Activated CD8-positive, alpha-beta memory T cell treated with anti-CD3 and anti-CD28 coated beads, Interleukin-2, amount 50 U/mL, for 24 hours (primary cell): Measurements from ENCODE around the gene ZNF616.

Source experiments
- DNase-seq: peaks from one replicate; pipeline ENCODE4 v3.0.0-alpha.2; 2020; ENCODE audit errors: extremely low read depth

The ZNF616 gene

GRCh38 chr19:52139252-52140031 lies at the start of gene ZNF616:
TSS of gene ZNF616 (minus strand) at chr19:52139938. CDS start at chr19:52130512, 9,426 bp downstream.
- peak; percentile 44 for DNase-seq

DNA sequence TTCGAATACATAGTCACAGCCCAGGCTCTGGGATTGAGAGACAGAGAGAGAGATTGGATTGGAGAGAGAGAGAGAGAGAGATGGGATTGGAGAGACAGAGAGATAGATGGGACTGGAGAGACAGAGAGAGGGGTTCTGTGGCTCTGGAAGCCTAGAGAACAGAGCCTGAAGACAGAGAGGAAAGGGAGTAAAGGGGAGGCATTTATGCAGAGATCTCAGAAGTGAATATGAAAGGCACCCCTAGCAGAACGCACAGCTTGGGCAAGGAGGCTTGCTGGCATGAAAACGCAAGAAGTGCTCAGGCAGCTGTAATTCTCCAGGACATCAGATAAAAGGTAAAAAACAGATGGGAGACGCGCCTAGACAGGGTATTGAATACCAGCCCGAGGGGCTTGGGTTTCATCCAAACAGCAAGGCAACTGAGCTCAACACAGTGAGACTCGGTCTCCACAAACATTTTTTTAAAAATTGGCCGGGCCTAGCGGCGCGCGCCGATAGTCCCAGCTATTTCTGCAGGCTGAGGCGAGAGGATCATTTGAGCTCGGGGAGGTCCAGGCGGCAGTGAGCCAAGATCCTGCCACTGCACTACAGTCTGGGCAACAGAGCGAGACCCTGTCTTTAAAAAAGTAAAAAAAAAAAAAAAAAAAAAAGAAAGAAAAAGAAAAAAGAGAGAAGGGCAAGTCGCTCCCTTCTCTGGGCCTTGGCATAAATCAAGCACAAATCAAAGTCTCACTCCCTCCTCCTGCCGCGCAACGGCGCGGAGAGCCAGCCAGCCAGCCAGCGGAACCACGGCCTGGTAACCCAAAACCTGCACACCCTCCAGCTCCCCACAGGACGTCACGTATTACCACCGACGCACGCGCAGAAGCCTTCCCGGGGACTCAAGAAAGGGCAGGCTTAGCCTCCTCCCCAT lies 49.3 kb upstream of the ZNF616 start:
- no peak for DNase-seq

GRCh38 chr19:52187407-52187806 lies 47.7 kb upstream of the ZNF616 start:
- DNase-seq: no peak

DNA sequence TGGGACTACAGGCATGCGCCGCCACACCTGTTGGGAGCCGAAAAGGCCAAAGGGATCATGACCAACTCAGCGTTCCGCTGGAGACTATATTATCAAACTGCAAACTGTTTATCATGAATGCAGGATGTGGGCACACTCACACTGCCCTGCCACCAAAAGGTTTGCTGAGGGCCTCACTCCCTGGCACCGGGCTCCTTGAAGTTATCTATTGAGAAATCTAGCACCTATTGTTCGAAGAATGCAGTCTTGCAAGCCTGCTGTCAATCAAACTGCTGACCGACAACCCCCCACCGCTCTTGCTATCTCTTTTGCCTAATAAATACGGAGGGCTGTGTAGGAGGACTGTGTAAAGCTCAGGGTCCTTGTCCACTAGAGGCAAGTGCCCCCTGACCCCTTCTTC lies 36.8 kb upstream of the ZNF616 start:
- DNase-seq: no peak

- no peak for DNase-seq
These were observed 32.6 kb upstream of the ZNF616 start for GRCh38 chr19:52172347-52172746.

GRCh38 chr19:52171321-52172169 lies 31.8 kb upstream of the ZNF616 start, which contains the start of gene ZNF836:
TSS of gene ZNF836 (minus strand) at chr19:52171621. CDS start at chr19:52168072, 3,549 bp downstream.
- peak; percentile 69 for DNase-seq

DNA sequence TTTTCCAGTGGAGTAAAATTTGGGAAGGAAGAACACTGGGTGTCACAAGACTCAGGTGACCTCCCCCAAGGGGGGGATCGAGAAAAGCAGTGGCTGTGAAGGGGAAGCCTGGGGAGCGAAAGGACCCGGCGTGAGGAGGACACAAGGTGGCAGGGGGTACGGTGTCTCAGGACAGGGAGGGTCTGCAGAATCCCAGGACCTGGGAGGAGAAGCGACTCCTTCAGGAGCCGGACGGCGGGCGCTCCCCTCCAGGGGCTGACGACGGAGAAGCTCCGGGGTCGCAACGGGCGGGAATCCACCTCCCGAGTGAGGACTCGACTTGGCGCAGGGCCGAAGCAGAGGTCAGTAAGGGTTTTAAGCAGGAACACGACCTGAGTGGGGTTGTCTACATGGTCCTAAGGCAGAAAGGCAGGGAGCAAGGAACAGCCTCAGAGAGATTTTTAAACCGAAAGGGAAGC lies 31.2 kb upstream of the ZNF616 start:
- DNase-seq: no peak

DNA sequence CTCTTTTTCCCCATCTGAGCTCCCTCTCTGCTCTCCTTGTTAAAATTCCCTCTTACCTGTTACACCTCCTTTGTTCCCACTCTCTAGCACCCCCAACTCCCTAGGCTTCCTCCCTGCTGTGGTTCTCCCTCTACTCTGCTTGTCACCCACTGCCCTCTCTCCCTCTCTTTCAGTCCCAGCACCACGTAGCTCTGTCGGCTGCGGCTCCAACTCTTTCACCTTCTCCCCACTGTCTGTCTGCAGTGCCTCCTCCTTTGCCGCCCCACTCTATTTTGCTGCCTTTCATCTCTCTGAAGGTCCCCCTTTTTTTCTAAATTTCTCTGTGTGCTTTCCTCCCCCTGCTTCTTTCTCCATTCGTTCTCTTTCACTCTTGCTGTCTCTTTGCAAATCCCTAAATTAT lies 30.6 kb upstream of the ZNF616 start:
- DNase-seq: no peak

DNA sequence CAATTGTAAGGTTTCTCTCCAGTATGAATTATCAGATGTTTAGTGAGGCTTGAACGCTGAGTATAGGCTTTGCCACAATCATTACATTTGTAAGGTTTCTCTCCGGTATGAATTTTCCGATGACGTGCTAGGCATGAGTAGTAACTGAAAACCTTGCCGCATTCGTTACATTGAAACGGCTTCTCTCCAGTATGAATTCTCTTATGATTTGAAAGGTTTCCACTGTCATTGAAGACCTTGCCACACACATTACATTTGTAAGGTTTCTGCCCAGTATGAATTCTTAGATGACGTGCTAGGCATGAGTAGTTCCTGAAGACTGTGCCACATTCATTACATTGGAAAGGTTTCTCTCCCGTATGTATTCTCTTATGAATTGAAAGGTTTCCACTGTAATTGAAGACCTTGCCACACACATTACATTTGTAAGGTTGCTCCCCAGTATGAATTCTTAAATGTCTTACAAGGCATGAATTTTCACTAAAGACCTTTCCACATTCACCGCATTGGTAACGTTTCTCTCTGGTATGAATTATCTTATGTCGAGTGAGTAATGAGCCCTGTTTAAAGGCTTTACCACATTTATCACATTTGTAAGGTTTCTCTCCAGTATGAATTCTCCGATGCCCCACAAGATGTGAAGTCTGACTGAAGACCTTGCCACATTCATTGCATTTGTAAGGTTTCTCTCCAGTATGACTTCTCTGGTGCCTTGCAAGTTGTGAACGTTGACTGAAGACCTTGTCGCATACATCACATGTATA lies 16.0 kb upstream of the ZNF616 start:
- no peak for DNase-seq

DNA sequence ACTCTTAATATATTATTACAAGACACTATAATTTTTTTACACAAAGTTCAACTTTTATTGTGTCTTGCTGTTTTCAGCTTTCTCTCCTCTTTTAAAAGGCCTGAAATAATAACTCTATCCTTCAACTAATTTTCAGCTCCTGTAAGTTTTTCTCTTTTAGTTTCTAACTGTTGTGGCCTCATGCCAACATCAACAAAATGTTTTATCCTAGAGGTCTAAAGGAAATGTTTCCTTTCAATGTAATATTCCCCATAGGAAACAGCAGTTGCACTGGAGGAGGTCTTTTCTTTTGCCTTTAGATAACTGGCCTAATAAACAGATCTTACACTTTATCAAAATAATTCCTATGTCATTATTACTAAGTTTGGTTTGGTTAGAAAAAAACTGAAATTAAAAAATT lies 8.5 kb upstream of the ZNF616 start:
- DNase-seq: no peak

- DNase-seq: no peak
These were observed 2.4 kb upstream of the ZNF616 start for GRCh38 chr19:52142001-52142595.

GRCh38 chr19:52141203-52141602 lies 1.5 kb upstream of the ZNF616 start:
- no peak for DNase-seq

DNA sequence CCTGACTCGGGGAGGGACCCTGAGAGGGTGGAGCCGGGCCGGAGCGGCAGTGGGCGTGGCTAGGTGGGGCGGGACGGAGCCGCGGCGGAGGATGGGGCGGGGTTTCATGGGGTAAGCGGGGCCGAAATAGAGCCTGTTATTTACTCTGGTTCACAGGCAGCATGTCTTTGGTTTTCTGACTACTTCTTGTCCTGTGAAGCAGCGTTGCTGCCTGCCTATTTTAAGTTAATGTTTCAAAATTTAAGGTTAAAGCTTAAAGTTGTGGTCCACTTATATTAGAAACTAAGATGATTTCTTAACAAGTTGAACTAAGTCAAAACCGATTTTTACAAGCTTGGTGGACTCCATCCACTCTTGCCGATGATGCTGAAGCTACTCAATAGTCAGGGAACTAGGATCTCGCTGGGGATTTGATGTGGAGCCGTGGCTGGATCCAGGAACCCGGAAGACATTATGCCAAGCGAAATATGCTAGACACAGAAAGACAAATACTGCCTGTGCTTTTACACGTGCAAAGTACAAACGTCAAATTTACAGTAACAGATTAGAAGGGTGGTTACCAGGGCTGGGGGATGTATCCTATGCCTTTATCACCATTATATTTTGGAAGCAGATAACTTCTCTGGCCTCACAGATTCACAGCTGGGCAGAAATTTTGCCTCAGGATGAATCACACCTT lies 433 bp upstream of the ZNF616 start:
- DNase-seq: peak; percentile 95

GRCh38 chr19:52138983-52139251 lies 821 bp downstream of the ZNF616 start:
- no peak for DNase-seq

DNA sequence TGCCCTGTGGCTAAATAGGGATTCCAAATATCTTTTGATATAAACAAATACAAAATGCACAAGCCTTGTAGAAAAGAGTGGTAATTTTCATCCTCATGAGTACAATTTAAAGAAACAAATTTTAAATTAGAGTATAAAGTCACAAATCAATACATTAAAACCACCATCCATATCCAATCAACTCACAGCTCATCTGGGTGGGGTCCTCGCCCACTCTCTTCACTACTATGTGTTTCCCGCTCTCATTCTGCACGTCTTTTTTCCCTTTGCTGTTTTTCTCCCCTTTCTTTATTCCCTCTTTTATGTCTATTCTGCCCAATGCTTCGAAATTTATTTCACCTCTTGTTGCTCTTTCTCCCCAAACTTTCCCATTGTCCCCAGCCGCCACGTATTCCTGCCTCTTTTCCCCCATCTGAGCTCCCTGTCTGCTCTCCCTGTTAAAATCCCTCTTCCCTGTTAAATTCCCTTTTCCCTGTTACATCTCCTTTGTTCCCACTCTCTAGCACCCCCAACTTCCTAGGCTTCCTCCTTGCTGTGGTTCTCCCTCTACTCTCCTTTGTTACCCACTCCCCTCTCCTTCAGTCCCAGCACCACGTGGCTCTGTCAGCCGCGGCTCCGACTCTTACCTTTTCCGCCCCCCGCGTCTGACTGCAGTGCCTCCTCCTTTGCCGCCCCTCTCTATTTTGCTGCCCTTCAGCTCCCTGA lies 1.3 kb downstream of the ZNF616 start:
- no peak for DNase-seq

DNA sequence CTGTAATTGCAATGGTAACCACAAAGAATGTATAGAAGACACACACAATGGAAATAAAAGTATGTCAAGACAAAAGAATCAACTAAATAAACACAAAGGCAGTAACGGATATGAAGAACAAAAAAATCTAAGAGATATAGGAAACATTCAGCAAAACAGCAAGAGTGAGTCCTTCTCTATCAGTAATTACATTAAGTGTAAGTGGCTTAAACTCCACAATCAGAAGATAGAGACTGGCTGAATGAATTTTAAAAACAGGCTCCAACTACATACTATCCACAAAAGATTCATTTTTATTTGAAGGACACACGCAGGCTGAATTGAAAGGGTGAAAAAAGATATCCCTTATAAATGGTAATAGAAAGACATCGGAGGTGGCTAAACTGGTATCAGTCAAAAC lies 19.5 kb downstream of the ZNF616 start:
- DNase-seq: no peak

GRCh38 chr19:52115526-52116053 lies 24.1 kb downstream of the ZNF616 start:
- DNase-seq: no peak

- DNase-seq: no peak
These were observed 25.0 kb downstream of the ZNF616 start for GRCh38 chr19:52114691-52115090.

DNA sequence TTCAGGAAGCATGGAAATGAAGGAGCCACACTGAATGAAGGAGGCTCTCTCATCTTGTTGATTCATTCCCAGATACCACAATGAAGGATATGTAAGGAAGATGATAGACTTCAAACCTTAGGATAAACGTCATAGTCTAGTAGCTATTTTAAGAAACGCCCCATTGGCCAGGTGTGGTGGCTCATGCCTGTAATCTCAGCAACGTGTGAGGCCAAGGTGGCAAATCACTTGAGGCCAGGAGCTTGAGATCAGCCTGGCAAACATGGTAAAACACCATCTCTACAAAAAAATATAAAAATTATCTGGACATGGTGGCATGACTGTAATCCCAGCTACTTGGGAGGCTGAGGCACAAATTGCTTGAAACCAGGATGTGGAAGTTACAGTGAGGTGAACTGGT lies 27.1 kb downstream of the ZNF616 start:
- no peak for DNase-seq
